Keratinocyte (primary cell): ENCODE data around the gene KIF13A. TPM values are rescaled to one million over a fixed set of nuclear protein-coding genes. Genes with fewer than 3 reads are reported as not detected.

Experiments
- DNase-seq: peaks from one replicate; pipeline ENCODE4 v3.0.0-alpha.2; 2011; ENCODE audit warnings: low read depth, missing footprints, low spot score
- FAIRE-seq: peaks from 2 replicates; lab custom pipeline; 2011; peaks lifted over from hg19 to GRCh38; lab: Jason Lieb, UNC
- H2AFZ ChIP-seq: 2 replicates; pipeline ENCODE4 v1.6.0; 2012; ENCODE audit warnings: low read length, control low read depth, inconsistent platforms; ENCODE audit not compliant: control insufficient read depth
- H3K27ac ChIP-seq: 2 replicates; pipeline ENCODE4 v1.5.1; 2011; ENCODE audit warnings: low read length; ENCODE audit not compliant: control insufficient read depth, insufficient read depth
- H3K27me3 ChIP-seq: 3 replicates; pipeline ENCODE4 v1.6.0; 2011; ENCODE audit warnings: low read length; ENCODE audit not compliant: control insufficient read depth, insufficient read depth; ENCODE audit errors: extremely low read depth
- H3K36me3 ChIP-seq, 2 experiments: 2 replicates in 1 of 2; 3 replicates in 1 of 2; pipeline ENCODE4 v1.5.1; 2011; ENCODE audit warnings: low read length in 2 of 2, mild to moderate bottlenecking in 1 of 2; ENCODE audit not compliant: control insufficient read depth in 2 of 2, insufficient read depth in 2 of 2; ENCODE audit errors: extremely low read depth in 1 of 2
- H3K4me1 ChIP-seq: 3 replicates; pipeline ENCODE4 v1.5.1; 2011; ENCODE audit warnings: low read length; ENCODE audit not compliant: control insufficient read depth, insufficient read depth; ENCODE audit errors: extremely low read depth
- H3K4me2 ChIP-seq: 3 replicates; pipeline ENCODE4 v1.6.0; 2011; ENCODE audit warnings: low read depth, low read length; ENCODE audit not compliant: control insufficient read depth, insufficient read depth; ENCODE audit errors: extremely low read depth
- H3K4me3 ChIP-seq, 3 experiments: fragments of 200-600 bp in 1 of 3; sonication (generic) in 1 of 3; 2 replicates in 2 of 3; 3 replicates in 1 of 3; pipeline ENCODE4 v1.5.1; 2011 to 2016; ENCODE audit warnings: low read length in 3 of 3, mild to moderate bottlenecking in 3 of 3, control low read depth in 2 of 3, inconsistent platforms in 1 of 3, low read depth in 1 of 3, mixed read lengths in 1 of 3, mixed run types in 1 of 3, moderate library complexity in 1 of 3; ENCODE audit not compliant: control insufficient read depth in 2 of 3, insufficient read depth in 2 of 3; ENCODE audit errors: extremely low read depth in 1 of 3
- H3K79me2 ChIP-seq: 2 replicates; pipeline ENCODE4 v1.6.0; 2012; ENCODE audit warnings: low read length; ENCODE audit not compliant: control insufficient read depth, insufficient read depth
- H3K9ac ChIP-seq: 3 replicates; pipeline ENCODE4 v1.6.0; 2011; ENCODE audit warnings: low read length; ENCODE audit not compliant: control insufficient read depth, insufficient read depth; ENCODE audit errors: extremely low read depth
- H3K9me1 ChIP-seq: 3 replicates; pipeline ENCODE4 v1.6.0; 2011; ENCODE audit warnings: low read length; ENCODE audit not compliant: control insufficient read depth, insufficient read depth; ENCODE audit errors: extremely low read depth
- H3K9me3 ChIP-seq: 2 replicates; pipeline ENCODE4 v1.5.1; 2012; ENCODE audit warnings: low read depth, low read length; ENCODE audit not compliant: control insufficient read depth
- H4K20me1 ChIP-seq: 3 replicates; pipeline ENCODE4 v1.6.0; 2011; ENCODE audit warnings: low read length; ENCODE audit not compliant: control insufficient read depth, insufficient read depth; ENCODE audit errors: extremely low read depth
- EZH2 ChIP-seq: IDR thresholded peaks from one replicate; pipeline ENCODE4 v1.6.1; 2012; ENCODE audit warnings: inconsistent platforms, mild to moderate bottlenecking, low read length, moderate library complexity
- dilution Hi-C: fragments of 300-500 bp; cut with MboI; formaldehyde crosslinking; loops from one replicate; pipeline ENCODE4 v1.7.0; 2020; ENCODE audit warnings: low sequenced_read_pairs; ENCODE audit not compliant: extremely low pct_ligation_motif_present
- polyA plus RNA-seq, 5 experiments: library from polyadenylated mRNA; depleted of rRNA in 3 of 5; stranded (reverse) in 3 of 5; stranded (forward) in 1 of 5; unstranded in 1 of 5; fragments of >200 nt; gene quantifications; 1 replicate in 1 of 5; 2 replicates in 3 of 5; 3 replicates in 1 of 5; pipeline versions ENCODE4 v1.2.1 to v1.2.3, GENCODE V29; 2011 to 2012; ENCODE audit warnings: missing spikeins in 2 of 5, low read depth in 1 of 5, low replicate concordance in 1 of 5
- TF ChIP-seq, protein P1 (sequence below), 3 experiments: IDR thresholded peaks in 1 of 3; conservative IDR thresholded peaks in 1 of 3; optimal IDR thresholded peaks in 1 of 3; 2 replicates in 2 of 3; 3 replicates in 1 of 3; pipeline versions ENCODE3 to v1.5.1; 2011; ENCODE audit warnings: low read length in 3 of 3, mild to moderate bottlenecking in 3 of 3, moderate library complexity in 2 of 3, control low read depth in 1 of 3, inconsistent platforms in 1 of 3; ENCODE audit not compliant: insufficient read depth in 2 of 3; ENCODE audit errors: extremely low read depth in 1 of 3

KIF13A gene
- polyA plus RNA-seq, 1 donor (not counting 4 experiments of a cell fraction or from before 2014, with no cell fraction given), result 96.2 TPM

DNA sequence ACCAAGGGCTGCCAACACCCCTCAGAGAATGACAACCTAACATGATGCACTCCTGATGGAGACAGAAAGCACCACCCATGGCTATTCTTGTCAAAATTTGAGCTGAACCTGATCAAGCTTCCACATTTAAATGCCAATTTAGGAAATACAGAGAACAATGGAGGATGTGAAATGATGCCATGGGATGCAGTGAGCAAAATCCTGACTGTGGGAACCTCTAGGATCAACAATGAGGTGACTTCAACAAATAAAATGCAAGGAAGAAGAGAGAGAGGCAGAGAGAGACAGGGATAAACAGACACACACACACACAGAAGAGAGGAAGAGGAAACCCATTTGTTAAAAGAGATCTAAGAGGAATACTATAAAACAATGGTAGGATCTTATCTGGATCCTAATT lies 161.1 kb downstream of the KIF13A start:
- Histone ChIP-seq H4K20me1 (no peaks in the 10 kb centered on the region), H3K4me1 (no peaks in the 10 kb centered on the region), H3K79me2 (no peaks in the 10 kb centered on the region), H2AFZ (no peak overlapping the region), H3K4me2 (no peak overlapping the region), H3K9ac (no peak overlapping the region), H3K9me3 (no peaks in the 10 kb centered on the region), H3K9me1 (no peaks in the 10 kb centered on the region), H3K27ac (no peak overlapping the region), H3K27me3 (no peaks in the 10 kb centered on the region), H3K36me3 (peaks cover 38 to 54% of the 10 kb centered on the region in 2 experiments), H3K4me3 (no peak overlapping the region)
- FAIRE-seq (no peak), DNase-seq (no peak)
- TF ChIP-seq, protein P1, sequence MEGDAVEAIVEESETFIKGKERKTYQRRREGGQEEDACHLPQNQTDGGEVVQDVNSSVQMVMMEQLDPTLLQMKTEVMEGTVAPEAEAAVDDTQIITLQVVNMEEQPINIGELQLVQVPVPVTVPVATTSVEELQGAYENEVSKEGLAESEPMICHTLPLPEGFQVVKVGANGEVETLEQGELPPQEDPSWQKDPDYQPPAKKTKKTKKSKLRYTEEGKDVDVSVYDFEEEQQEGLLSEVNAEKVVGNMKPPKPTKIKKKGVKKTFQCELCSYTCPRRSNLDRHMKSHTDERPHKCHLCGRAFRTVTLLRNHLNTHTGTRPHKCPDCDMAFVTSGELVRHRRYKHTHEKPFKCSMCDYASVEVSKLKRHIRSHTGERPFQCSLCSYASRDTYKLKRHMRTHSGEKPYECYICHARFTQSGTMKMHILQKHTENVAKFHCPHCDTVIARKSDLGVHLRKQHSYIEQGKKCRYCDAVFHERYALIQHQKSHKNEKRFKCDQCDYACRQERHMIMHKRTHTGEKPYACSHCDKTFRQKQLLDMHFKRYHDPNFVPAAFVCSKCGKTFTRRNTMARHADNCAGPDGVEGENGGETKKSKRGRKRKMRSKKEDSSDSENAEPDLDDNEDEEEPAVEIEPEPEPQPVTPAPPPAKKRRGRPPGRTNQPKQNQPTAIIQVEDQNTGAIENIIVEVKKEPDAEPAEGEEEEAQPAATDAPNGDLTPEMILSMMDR (optimal IDR thresholded peaks at IDR 0.05 in 1 of 3, IDR thresholded peaks at IDR 0.05 in 1 of 3, conservative IDR thresholded peaks at IDR 0.05 in 1 of 3; ENCODE audit: extremely low read depth in 1 of 3, insufficient read depth in 2 of 3, low read length in 3 of 3), result no peak
- TF ChIP-seq EZH2, result no peak
- dilution Hi-C loops, result no loop called here

DNA sequence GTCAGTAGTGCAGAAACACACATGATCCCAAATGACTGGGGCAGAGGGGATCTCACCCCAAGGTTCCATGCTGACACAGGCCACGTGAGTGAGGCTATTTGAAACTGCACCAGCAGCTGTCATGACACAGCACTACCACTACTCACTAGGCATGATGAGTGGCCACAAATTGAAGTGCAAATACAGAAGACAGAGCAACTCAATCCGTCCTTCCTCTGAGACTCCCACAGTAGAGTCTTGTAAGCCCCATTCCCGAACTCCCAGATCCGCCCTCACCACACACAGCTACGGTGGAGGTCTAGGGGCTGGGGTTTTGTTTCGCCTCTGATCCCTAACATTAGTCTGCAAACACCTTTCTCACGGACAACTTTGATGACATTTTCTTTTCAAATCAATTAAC lies 167.4 kb downstream of the KIF13A start:
- TF ChIP-seq EZH2, result no peak
- TF ChIP-seq, protein P1 (optimal IDR thresholded peaks at IDR 0.05 in 1 of 3, IDR thresholded peaks at IDR 0.05 in 1 of 3, conservative IDR thresholded peaks at IDR 0.05 in 1 of 3; ENCODE audit: extremely low read depth in 1 of 3, insufficient read depth in 2 of 3, low read length in 3 of 3), result no peak
- DNase-seq (no peak), FAIRE-seq (no peak)
- H3K9me1 ChIP-seq, result no peaks in the 10 kb centered on the region
- no peak overlapping the region for H3K4me2 ChIP-seq
- peaks cover 2% of the 10 kb centered on the region for H3K79me2 ChIP-seq
- no peak overlapping the region for H3K9ac ChIP-seq
- no peak overlapping the region for H3K4me3 ChIP-seq
- no peaks in the 10 kb centered on the region for H4K20me1 ChIP-seq
- peaks cover 29% of the 10 kb centered on the region in 2 experiments for H3K36me3 ChIP-seq
- dilution Hi-C loops, result no loop called here
- H3K4me1 ChIP-seq, result no peaks in the 10 kb centered on the region
- H2AFZ ChIP-seq, result no peak overlapping the region
- no peaks in the 10 kb centered on the region for H3K9me3 ChIP-seq
- H3K27ac ChIP-seq, result no peak overlapping the region
- no peaks in the 10 kb centered on the region for H3K27me3 ChIP-seq
